K562 (cell line): ENCODE measurements around the gene FILIP1L. TPM values are rescaled to one million over a fixed set of nuclear protein-coding genes. Genes with fewer than 3 reads are reported as not detected.

Experiments
- ARID1B ChIP-seq: fragments of 450-650 bp; IDR thresholded peaks from 2 replicates; pipeline ENCODE4 v1.6.1; 2016; ENCODE audit warnings: antibody characterized with exemption, mild to moderate bottlenecking, inconsistent platforms
- CBFA2T2 ChIP-seq: fragments of 450-650 bp; conservative IDR thresholded peaks from 2 replicates; pipeline ENCODE4 v1.6.1; 2017; ENCODE audit warnings: mild to moderate bottlenecking
- CBFA2T3 ChIP-seq: fragments of 450-650 bp; IDR thresholded peaks from 2 replicates; pipeline ENCODE4 v1.6.1; 2017
- EHMT2 ChIP-seq: fragments of 450-650 bp; IDR thresholded peaks from 2 replicates; pipeline ENCODE4 v1.6.1; 2018; ENCODE audit warnings: antibody characterized with exemption
- EP300 ChIP-seq: IDR thresholded peaks from 2 replicates; pipeline ENCODE4 v1.6.1; 2012; ENCODE audit warnings: low read length, improper control_type of control experiment
- HBP1 ChIP-seq: fragments of 450-650 bp; formaldehyde crosslinking; IDR thresholded peaks from 2 replicates; pipeline ENCODE4 v1.4.0; 2022; ENCODE audit warnings: missing genetic modification characterization
- HLTF ChIP-seq: fragments of 450-650 bp; IDR thresholded peaks from 2 replicates; pipeline ENCODE4 v1.6.1; 2016
- HNRNPH1 ChIP-seq: fragments of 200-400 bp; formaldehyde crosslinking; optimal IDR thresholded peaks from 2 replicates; pipeline ENCODE3; 2017; ENCODE audit warnings: low read depth, mild to moderate bottlenecking, low read length, moderate library complexity
- HOMEZ ChIP-seq: fragments of 250-450 bp; sonication (Bioruptor Pico); IDR thresholded peaks from 2 replicates; pipeline ENCODE4 v1.4.0; 2020; ENCODE audit warnings: mild to moderate bottlenecking, moderate library complexity
- JUN ChIP-seq, 2 experiments: sonication (generic) in 1 of 2; formaldehyde crosslinking in 1 of 2; IDR thresholded peaks; 2 replicates each; pipeline versions ENCODE4 v1.6.1 to v1.8.0; 2012 to 2022; ENCODE audit warnings: borderline replicate concordance in 2 of 2, mild to moderate bottlenecking in 2 of 2, improper control_type of control experiment in 1 of 2, low read depth in 1 of 2, low read length in 1 of 2, missing genetic modification reagents in 1 of 2
- PATZ1 ChIP-seq: fragments of 250-450 bp; sonication (Bioruptor Pico); IDR thresholded peaks from 2 replicates; pipeline ENCODE4 v1.5.0; 2020; ENCODE audit warnings: mild to moderate bottlenecking, borderline replicate concordance
- PBX2 ChIP-seq, 2 experiments: IDR thresholded peaks in 1 of 2; conservative IDR thresholded peaks in 1 of 2; 2 replicates each; pipeline ENCODE4 v1.6.1; 2016; ENCODE audit warnings: low read depth in 2 of 2, mild to moderate bottlenecking in 1 of 2, missing compliant biosample characterization in 1 of 2, missing genetic modification characterization in 1 of 2, moderate library complexity in 1 of 2
- PKNOX1 ChIP-seq: fragments of 450-650 bp; IDR thresholded peaks from 2 replicates; pipeline ENCODE4 v1.6.1; 2016
- PTTG1 ChIP-seq: fragments of 450-650 bp; IDR thresholded peaks from 2 replicates; pipeline ENCODE4 v1.6.1; 2016; ENCODE audit warnings: low read depth, mild to moderate bottlenecking, missing genetic modification characterization, missing compliant biosample characterization
- SETDB1 ChIP-seq: IDR thresholded peaks from one replicate; pipeline ENCODE4 v1.6.1; 2012; ENCODE audit warnings: low read length, control low read depth, inconsistent platforms
- ZBTB17 ChIP-seq: fragments of 450-650 bp; formaldehyde crosslinking; IDR thresholded peaks from 2 replicates; pipeline ENCODE4 v1.4.0; 2020; ENCODE audit warnings: mild to moderate bottlenecking
- ZBTB8A ChIP-seq: fragments of 450-650 bp; IDR thresholded peaks from 2 replicates; pipeline ENCODE4 v1.6.1; 2018; ENCODE audit warnings: mild to moderate bottlenecking, moderate library complexity; ENCODE audit not compliant: partially characterized antibody
- ZNF766 ChIP-seq: fragments of 200-800 bp; sonication (Bioruptor generic); conservative IDR thresholded peaks from 2 replicates; pipeline ENCODE4 v1.6.1; 2016; ENCODE audit warnings: missing genetic modification characterization, missing compliant biosample characterization
- polyA plus RNA-seq, 8 experiments: library from polyadenylated mRNA; depleted of rRNA in 4 of 8; stranded (reverse) in 5 of 8; unstranded in 3 of 8; fragments of >200 nt; fragmentation: Nextera tagmentation in 2 of 8; fragmentation: Illumina TruSeq in 1 of 8; extraction: Ambion mirVana in 2 of 8; extraction: Trizol in 1 of 8; gene quantifications; 2 replicates each; pipeline versions ENCODE4 v1.2.1 to v1.2.3, GENCODE V29; 2011 to 2014; ENCODE audit warnings: inconsistent platforms in 1 of 8, missing spikeins in 1 of 8
- total RNA-seq, 7 experiments: library from RNA; depleted of rRNA in 6 of 7; stranded (reverse); fragments of >200 nt in 6 of 7; fragmentation: Illumina TruSeq in 2 of 7; extraction: Trizol in 2 of 7; gene quantifications; 2 replicates each; pipeline versions ENCODE4 v1.2.1 to v1.2.3, GENCODE V29; 2011 to 2021; ENCODE audit warnings: low replicate concordance in 1 of 7

The FILIP1L gene
- total and polyA plus RNA-seq, 9 of the 15 experiments (the other 6 are each of a cell fraction or from before 2014, with no cell fraction given) = 0.50 to 2.1 (median 1.1) TPM

- TF ChIP-seq HOMEZ (CRISPR knock-in tag) (no peak), ZNF766 (CRISPR knock-in tag) (0 out of 2 replicates have a peak, but pooled peaks have one; percentile 45), SETDB1 (no peak), HBP1 (no peak), HLTF (no peak), PKNOX1 (peak; percentile 80), ZBTB17 (CRISPR knock-in tag) (no peak), HNRNPH1 (no peak), ARID1B (peak; percentile 54; the same call in 1 of the 2 replicates), EP300 (peak; percentile 34; the same call in 1 of the 2 replicates), PBX2 (CRISPR knock-in tag; IDR thresholded peaks at IDR 0.05; ENCODE audit: low read depth) (no peak), PBX2 (tag; conservative IDR thresholded peaks at IDR 0.05; ENCODE audit: low read depth) (no peak), CBFA2T2 (peak; percentile 63), CBFA2T3 (peak; percentile 82), JUN (IDR thresholded peaks at IDR 0.05; ENCODE audit: borderline replicate concordance, low read depth, low read length) (no peak), JUN (CRISPR knock-in tag; IDR thresholded peaks at IDR 0.05; ENCODE audit: borderline replicate concordance) (no peak), ZBTB8A (no peak), EHMT2 (no peak), PATZ1 (no peak), PTTG1 (tag) (no peak)
Observed at GRCh38 chr3:100075851-100076730, 38.2 kb downstream of the FILIP1L start (continued).
